H1 (cell line): Measurements from ENCODE around the gene STX17. TPM values are rescaled to one million over a fixed set of nuclear protein-coding genes. Genes with fewer than 3 reads are reported as not detected.

Experiments used
- CTCF ChIA-PET: fragments of 300-600 bp; sonication (Branson Sonifier 250); formaldehyde crosslinking; loops from one replicate; lab custom pipeline; 2021; ENCODE audit not compliant: partially characterized antibody; lab: Charles Lee
- POLR2A ChIA-PET: fragments of 300-600 bp; sonication (Branson Sonifier 250); formaldehyde crosslinking; loops from one replicate; lab custom pipeline; 2021; ENCODE audit warnings: inconsistent platforms; ENCODE audit not compliant: partially characterized antibody; lab: Charles Lee
- DNase-seq, 2 experiments: peaks; one replicate each; pipeline versions ENCODE4 v3.0.0 to v3.0.0-alpha.2; 2010 to 2022; ENCODE audit warnings: low spot score in 2 of 2, low read depth in 1 of 2, mixed read lengths in 1 of 2
- FAIRE-seq: peaks from 2 replicates; lab custom pipeline; 2011; peaks lifted over from hg19 to GRCh38; lab: Jason Lieb, UNC
- H2AFZ ChIP-seq: 2 replicates; pipeline ENCODE4 v1.8.1; 2012; ENCODE audit warnings: low read length, inconsistent platforms
- H2AK5ac ChIP-seq: 2 replicates; pipeline ENCODE4 v1.6.1; 2013; ENCODE audit warnings: low read depth, low read length
- H2BK120ac ChIP-seq: replicated peaks from 2 replicates; pipeline ENCODE3; 2013; ENCODE audit warnings: low read depth, low read length, inconsistent platforms
- H2BK12ac ChIP-seq: 2 replicates; pipeline ENCODE4 v1.6.1; 2013; ENCODE audit warnings: low read depth, low read length
- H2BK15ac ChIP-seq: 2 replicates; pipeline ENCODE4 v1.6.1; 2013; ENCODE audit warnings: low read length
- H2BK20ac ChIP-seq: 2 replicates; pipeline ENCODE4 v1.6.1; 2013; ENCODE audit warnings: low read length
- H2BK5ac ChIP-seq: 2 replicates; pipeline ENCODE4 v1.6.1; 2013; ENCODE audit warnings: low read depth, low read length
- H3K14ac ChIP-seq: 2 replicates; pipeline ENCODE4 v1.6.1; 2013; ENCODE audit warnings: inconsistent platforms; ENCODE audit not compliant: insufficient read length
- H3K18ac ChIP-seq: 2 replicates; pipeline ENCODE4 v1.6.1; 2013; ENCODE audit warnings: low read length; ENCODE audit errors: extremely low read depth
- H3K23ac ChIP-seq: 2 replicates; pipeline ENCODE4 v1.6.1; 2013; ENCODE audit warnings: inconsistent platforms; ENCODE audit not compliant: insufficient read length
- H3K23me2 ChIP-seq: 2 replicates; pipeline ENCODE4 v1.6.1; 2013; ENCODE audit warnings: low read depth, low read length
- H3K27ac ChIP-seq: 2 replicates; pipeline ENCODE4 v1.6.1; 2011; ENCODE audit warnings: low read depth, low read length, inconsistent platforms
- H3K27me3 ChIP-seq, 4 experiments: replicated peaks in 1 of 4; 1 replicate in 1 of 4; 2 replicates in 3 of 4; pipeline versions ENCODE4 v1.6.1 to v1.8.1; 2011 to 2013; ENCODE audit warnings: low read length in 3 of 4, mild to moderate bottlenecking in 3 of 4, inconsistent platforms in 2 of 4, mixed read lengths in 2 of 4, moderate library complexity in 1 of 4; ENCODE audit not compliant: control insufficient read depth in 3 of 4, insufficient read depth in 3 of 4; ENCODE audit errors: extremely low read depth in 1 of 4
- H3K36me3 ChIP-seq, 4 experiments: 2 replicates each; pipeline versions ENCODE4 v1.6.1 to v1.8.1; 2011 to 2013; ENCODE audit warnings: mild to moderate bottlenecking in 4 of 4, low read length in 3 of 4, moderate library complexity in 2 of 4, control low read depth in 1 of 4, inconsistent platforms in 1 of 4; ENCODE audit not compliant: insufficient read depth in 4 of 4, control insufficient read depth in 2 of 4
- H3K4ac ChIP-seq: replicated peaks from 2 replicates; pipeline ENCODE3; 2013; ENCODE audit warnings: low read length, low read depth, mixed read lengths, inconsistent platforms; ENCODE audit not compliant: insufficient read length
- H3K4me1 ChIP-seq, 4 experiments: replicated peaks in 1 of 4; 1 replicate in 1 of 4; 2 replicates in 3 of 4; pipeline versions ENCODE4 v1.6.1 to v1.8.1; 2011 to 2013; ENCODE audit warnings: low read length in 3 of 4, inconsistent platforms in 2 of 4, mixed read lengths in 1 of 4; ENCODE audit not compliant: insufficient read depth in 4 of 4, control insufficient read depth in 3 of 4
- H3K4me2 ChIP-seq, 2 experiments: 2 replicates each; pipeline versions ENCODE4 v1.6.1 to v1.8.1; 2011 to 2013; ENCODE audit warnings: low read depth in 2 of 2, low read length in 2 of 2, control low read depth in 1 of 2, inconsistent platforms in 1 of 2, mild to moderate bottlenecking in 1 of 2; ENCODE audit not compliant: insufficient read depth in 1 of 2
- H3K4me3 ChIP-seq, 4 experiments: fragments of 200-600, 300-600 bp in 1 of 4; sonication (generic), shearing (Covaris generic), sonication (Bioruptor Twin) in 1 of 4; 2 replicates each; pipeline versions ENCODE4 v1.5.1 to v1.8.1; 2011 to 2016; ENCODE audit warnings: low read length in 4 of 4, low read depth in 3 of 4, control low read depth in 2 of 4, inconsistent platforms in 2 of 4, mild to moderate bottlenecking in 2 of 4, mixed read lengths in 1 of 4, moderate library complexity in 1 of 4; ENCODE audit not compliant: insufficient read depth in 2 of 4; ENCODE audit errors: extremely low read depth in 1 of 4
- H3K56ac ChIP-seq: replicated peaks from 2 replicates; pipeline ENCODE3; 2013; ENCODE audit warnings: low read depth, mild to moderate bottlenecking, mixed read lengths, low read length, inconsistent platforms; ENCODE audit not compliant: insufficient read length
- H3K79me1 ChIP-seq: 2 replicates; pipeline ENCODE4 v1.6.1; 2013; ENCODE audit warnings: low read depth, low read length, control low read depth
- H3K79me2 ChIP-seq, 2 experiments: 2 replicates each; pipeline versions ENCODE4 v1.6.1 to v1.8.1; 2012 to 2013; ENCODE audit warnings: low read length in 2 of 2, mild to moderate bottlenecking in 2 of 2, inconsistent platforms in 1 of 2; ENCODE audit not compliant: insufficient read depth in 2 of 2, control insufficient read depth in 1 of 2
- H3K9ac ChIP-seq, 4 experiments: replicated peaks in 1 of 4; 1 replicate in 1 of 4; 2 replicates in 3 of 4; pipeline versions ENCODE4 v1.6.1 to v1.8.1; 2011 to 2013; ENCODE audit warnings: low read depth in 3 of 4, low read length in 3 of 4, control low read depth in 2 of 4, mild to moderate bottlenecking in 2 of 4, moderate library complexity in 2 of 4, inconsistent platforms in 1 of 4; ENCODE audit errors: extremely low read depth in 1 of 4
- H3K9me3 ChIP-seq, 2 experiments: 2 replicates each; pipeline versions ENCODE4 v1.6.1 to v1.8.1; 2012 to 2013; ENCODE audit warnings: mild to moderate bottlenecking in 2 of 2, moderate library complexity in 2 of 2, control low read depth in 1 of 2, inconsistent platforms in 1 of 2, low read depth in 1 of 2, low read length in 1 of 2, mixed read lengths in 1 of 2; ENCODE audit not compliant: insufficient read depth in 2 of 2
- H4K20me1 ChIP-seq, 2 experiments: replicated peaks in 1 of 2; 2 replicates each; pipeline versions ENCODE3 to v1.8.1; 2011 to 2013; ENCODE audit warnings: inconsistent platforms in 2 of 2, low read length in 2 of 2, mild to moderate bottlenecking in 1 of 2; ENCODE audit not compliant: insufficient read depth in 2 of 2, control insufficient read depth in 1 of 2
- H4K5ac ChIP-seq: 2 replicates; pipeline ENCODE4 v1.6.1; 2013; ENCODE audit warnings: low read length, low read depth, mixed read lengths, inconsistent platforms; ENCODE audit not compliant: insufficient read length
- H4K8ac ChIP-seq: 2 replicates; pipeline ENCODE4 v1.8.0; 2013; ENCODE audit warnings: mild to moderate bottlenecking, moderate library complexity, low read length, inconsistent platforms; ENCODE audit not compliant: insufficient read depth; ENCODE audit errors: extremely low read depth
- H4K91ac ChIP-seq: replicated peaks from 2 replicates; pipeline ENCODE3; 2013; ENCODE audit warnings: low read length, mixed read lengths, inconsistent platforms; ENCODE audit not compliant: insufficient read length
- ASH2L ChIP-seq: fragments of 200-600, 300-600 bp; sonication (generic); IDR thresholded peaks from one replicate; pipeline ENCODE4 v1.7.1; 2017; ENCODE audit warnings: low read length
- BRCA1 ChIP-seq: IDR thresholded peaks from 2 replicates; pipeline ENCODE4 v1.6.1; 2012; ENCODE audit warnings: low read depth, low read length, improper control_type of control experiment
- CBX5 ChIP-seq: fragments of 300-800, 300-1000 bp; sonication (generic); IDR thresholded peaks from 2 replicates; pipeline ENCODE4 v1.7.1; 2016; ENCODE audit warnings: antibody characterized with exemption, low read length, low read depth
- HDAC6 ChIP-seq: IDR thresholded peaks from one replicate; pipeline ENCODE4 v1.7.1; 2012; ENCODE audit warnings: low read depth, mild to moderate bottlenecking, inconsistent platforms, low read length, moderate library complexity
- KDM4A ChIP-seq: IDR thresholded peaks from one replicate; pipeline ENCODE4 v1.7.1; 2012; ENCODE audit warnings: low read depth, mild to moderate bottlenecking, moderate library complexity, low read length, inconsistent platforms; ENCODE audit not compliant: severe bottlenecking
- NANOG ChIP-seq: IDR thresholded peaks from 2 replicates; pipeline ENCODE4 v1.6.1; 2011; ENCODE audit warnings: low read length, low read depth, mild to moderate bottlenecking, inconsistent platforms; ENCODE audit not compliant: insufficient read depth, poor library complexity, severe bottlenecking
- NRF1 ChIP-seq: IDR thresholded peaks from 2 replicates; pipeline ENCODE4 v1.6.1; 2011; ENCODE audit warnings: mild to moderate bottlenecking, low read depth, low read length, improper control_type of control experiment
- POLR2AphosphoS5 ChIP-seq: IDR thresholded peaks from 2 replicates; pipeline ENCODE4 v1.6.1; 2011; ENCODE audit warnings: low read depth, low read length
- SAP30 ChIP-seq: fragments of 300-600 bp; sonication (generic); IDR thresholded peaks from 2 replicates; pipeline ENCODE4 v1.7.1; 2012; ENCODE audit warnings: low read length, moderate library complexity, mild to moderate bottlenecking, inconsistent platforms; ENCODE audit not compliant: insufficient read depth, insufficient replicate concordance
- SIRT6 ChIP-seq: IDR thresholded peaks from one replicate; pipeline ENCODE4 v1.7.1; 2012; ENCODE audit warnings: low read length, inconsistent platforms
- WGBS, 2 experiments: shearing (Covaris generic) in 1 of 2; methylation state at CpG; one replicate each; pipeline versions ENCODE4 v1.1.6 to v1.1.7; 2013 to 2015; ENCODE audit warnings: low lambda C conversion rate in 2 of 2, mixed read lengths in 2 of 2, inconsistent platforms in 1 of 2, low coverage in 1 of 2, missing lambda C conversion rate in 1 of 2; ENCODE audit not compliant: insufficient replicate concordance in 2 of 2, insufficient coverage in 1 of 2, insufficient read length in 1 of 2; ENCODE audit errors: extremely low coverage in 1 of 2, missing lambda C conversion rate in 1 of 2; 5-methylcytosine and 5-hydroxymethylcytosine counted together
- polyA plus RNA-seq, 7 experiments: library from polyadenylated mRNA; depleted of rRNA in 3 of 7; stranded (reverse) in 5 of 7; unstranded in 2 of 7; fragments of >200 nt in 5 of 7; fragments of 200-250 nt in 2 of 7; gene quantifications; 1 replicate in 5 of 7; 2 replicates in 1 of 7; 4 replicates in 1 of 7; pipeline versions ENCODE4 v1.2.1 to v1.2.3, GENCODE V29; 2011 to 2013; ENCODE audit warnings: missing spikeins in 2 of 7, mixed read lengths in 2 of 7
- total RNA-seq: library from RNA; stranded (reverse); fragmentation: NEBNext Ultra II Directional; extraction: Animal tissue kit (Norgen Biotek cat#: 25700); gene quantifications from 2 replicates; pipeline ENCODE4 v1.2.1, GENCODE V29; 2021
- TF ChIP-seq, protein P1 (sequence below): IDR thresholded peaks from 2 replicates; pipeline ENCODE4 v1.6.1; 2011; ENCODE audit warnings: low read length, improper control_type of control experiment
- TF ChIP-seq, protein P2 (sequence below): IDR thresholded peaks from 2 replicates; pipeline ENCODE4 v1.6.1; 2012; ENCODE audit warnings: low read length, inconsistent platforms

STX17 gene
- total and polyA plus RNA-seq, 2 of the 8 experiments (the other 6 are each of a cell fraction or from before 2014, with no cell fraction given), result 4.5 to 16.3 TPM

- H3K14ac ChIP-seq, result no peak overlapping the region
- H3K9ac ChIP-seq, result no peak overlapping the region
- H3K4me1 ChIP-seq, result no peaks in the 10 kb centered on the region
- H3K18ac ChIP-seq, result no peak overlapping the region
- no peak overlapping the region for H3K23ac ChIP-seq
- no peak overlapping the region for H2BK15ac ChIP-seq
- no peak overlapping the region for H2BK120ac ChIP-seq
- no peak overlapping the region for H2BK5ac ChIP-seq
- no peak overlapping the region for H3K4me2 ChIP-seq
- DNase-seq (no peak), FAIRE-seq (no peak)
- H4K8ac ChIP-seq, result no peak overlapping the region
- no peak overlapping the region for H2BK20ac ChIP-seq
- ChIA-PET POLR2A (no interaction called here), CTCF (interaction anchor here (1.1 kb wide), 1 partner anchor 8 kb away, joined by 3 read pairs; no protein-coding TSS in a partner anchor)
- H4K91ac ChIP-seq, result no peak overlapping the region
- H3K4me3 ChIP-seq, result no peak overlapping the region
- H4K5ac ChIP-seq, result no peak overlapping the region
- no peaks in the 10 kb centered on the region for H3K36me3 ChIP-seq
- no peak overlapping the region for H3K4ac ChIP-seq
- no peak overlapping the region for H2AFZ ChIP-seq
- no peaks in the 10 kb centered on the region for H3K9me3 ChIP-seq
- no peak overlapping the region for H2AK5ac ChIP-seq
- no peaks in the 10 kb centered on the region for H3K27me3 ChIP-seq
- no peak overlapping the region for H3K56ac ChIP-seq
- H3K79me1 ChIP-seq, result no peaks in the 10 kb centered on the region
- no peaks in the 10 kb centered on the region for H4K20me1 ChIP-seq
- no peak overlapping the region for H3K27ac ChIP-seq
- no peaks in the 10 kb centered on the region for H3K23me2 ChIP-seq
- no peak overlapping the region for H2BK12ac ChIP-seq
- WGBS, 2 experiments, result 73% methylated on average over 4 of the region's 4 CpGs; no CpG with 5 or more reads in 1 of the 2 experiments
- H3K79me2 ChIP-seq, result no peaks in the 10 kb centered on the region
- TF ChIP-seq, protein P1, sequence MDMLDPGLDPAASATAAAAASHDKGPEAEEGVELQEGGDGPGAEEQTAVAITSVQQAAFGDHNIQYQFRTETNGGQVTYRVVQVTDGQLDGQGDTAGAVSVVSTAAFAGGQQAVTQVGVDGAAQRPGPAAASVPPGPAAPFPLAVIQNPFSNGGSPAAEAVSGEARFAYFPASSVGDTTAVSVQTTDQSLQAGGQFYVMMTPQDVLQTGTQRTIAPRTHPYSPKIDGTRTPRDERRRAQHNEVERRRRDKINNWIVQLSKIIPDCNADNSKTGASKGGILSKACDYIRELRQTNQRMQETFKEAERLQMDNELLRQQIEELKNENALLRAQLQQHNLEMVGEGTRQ, result no peak
- TF ChIP-seq NRF1 (no peak), SAP30 (no peak), CBX5 (no peak), HDAC6 (no peak), ASH2L (no peak), KDM4A (no peak), NANOG (no peak), BRCA1 (no peak), POLR2AphosphoS5 (no peak), SIRT6 (no peak)
- TF ChIP-seq, protein P2, sequence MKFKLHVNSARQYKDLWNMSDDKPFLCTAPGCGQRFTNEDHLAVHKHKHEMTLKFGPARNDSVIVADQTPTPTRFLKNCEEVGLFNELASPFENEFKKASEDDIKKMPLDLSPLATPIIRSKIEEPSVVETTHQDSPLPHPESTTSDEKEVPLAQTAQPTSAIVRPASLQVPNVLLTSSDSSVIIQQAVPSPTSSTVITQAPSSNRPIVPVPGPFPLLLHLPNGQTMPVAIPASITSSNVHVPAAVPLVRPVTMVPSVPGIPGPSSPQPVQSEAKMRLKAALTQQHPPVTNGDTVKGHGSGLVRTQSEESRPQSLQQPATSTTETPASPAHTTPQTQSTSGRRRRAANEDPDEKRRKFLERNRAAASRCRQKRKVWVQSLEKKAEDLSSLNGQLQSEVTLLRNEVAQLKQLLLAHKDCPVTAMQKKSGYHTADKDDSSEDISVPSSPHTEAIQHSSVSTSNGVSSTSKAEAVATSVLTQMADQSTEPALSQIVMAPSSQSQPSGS, result no peak
Measured at GRCh38 chr9:99955606-99956005, 49.2 kb downstream of the STX17 start.
